ENCODE data around the gene HOXB3.

GRCh38 chr17:48609033-48609432, 19.0 kb upstream of the HOXB3 start:
- TF ChIP-seq, protein P1, sequence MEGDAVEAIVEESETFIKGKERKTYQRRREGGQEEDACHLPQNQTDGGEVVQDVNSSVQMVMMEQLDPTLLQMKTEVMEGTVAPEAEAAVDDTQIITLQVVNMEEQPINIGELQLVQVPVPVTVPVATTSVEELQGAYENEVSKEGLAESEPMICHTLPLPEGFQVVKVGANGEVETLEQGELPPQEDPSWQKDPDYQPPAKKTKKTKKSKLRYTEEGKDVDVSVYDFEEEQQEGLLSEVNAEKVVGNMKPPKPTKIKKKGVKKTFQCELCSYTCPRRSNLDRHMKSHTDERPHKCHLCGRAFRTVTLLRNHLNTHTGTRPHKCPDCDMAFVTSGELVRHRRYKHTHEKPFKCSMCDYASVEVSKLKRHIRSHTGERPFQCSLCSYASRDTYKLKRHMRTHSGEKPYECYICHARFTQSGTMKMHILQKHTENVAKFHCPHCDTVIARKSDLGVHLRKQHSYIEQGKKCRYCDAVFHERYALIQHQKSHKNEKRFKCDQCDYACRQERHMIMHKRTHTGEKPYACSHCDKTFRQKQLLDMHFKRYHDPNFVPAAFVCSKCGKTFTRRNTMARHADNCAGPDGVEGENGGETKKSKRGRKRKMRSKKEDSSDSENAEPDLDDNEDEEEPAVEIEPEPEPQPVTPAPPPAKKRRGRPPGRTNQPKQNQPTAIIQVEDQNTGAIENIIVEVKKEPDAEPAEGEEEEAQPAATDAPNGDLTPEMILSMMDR (IDR thresholded peaks at IDR 0.05; ENCODE audit: low read length): no peak
- TF ChIP-seq EZH2 (IDR thresholded peaks at IDR 0.05; ENCODE audit: borderline replicate concordance, low read length): no peak
